NCI-H2227 (cell line): ENCODE data around the gene CHL1.
A peak's percentile ranks its signal among the peaks of the same experiment; 100 is the strongest.

ENCODE experiments used
- DNase-seq: peaks from one replicate; lab custom pipeline; 2025; ENCODE audit not compliant: unreplicated experiment; lab: John Stamatoyannopoulos, UW

Gene CHL1, protein sequence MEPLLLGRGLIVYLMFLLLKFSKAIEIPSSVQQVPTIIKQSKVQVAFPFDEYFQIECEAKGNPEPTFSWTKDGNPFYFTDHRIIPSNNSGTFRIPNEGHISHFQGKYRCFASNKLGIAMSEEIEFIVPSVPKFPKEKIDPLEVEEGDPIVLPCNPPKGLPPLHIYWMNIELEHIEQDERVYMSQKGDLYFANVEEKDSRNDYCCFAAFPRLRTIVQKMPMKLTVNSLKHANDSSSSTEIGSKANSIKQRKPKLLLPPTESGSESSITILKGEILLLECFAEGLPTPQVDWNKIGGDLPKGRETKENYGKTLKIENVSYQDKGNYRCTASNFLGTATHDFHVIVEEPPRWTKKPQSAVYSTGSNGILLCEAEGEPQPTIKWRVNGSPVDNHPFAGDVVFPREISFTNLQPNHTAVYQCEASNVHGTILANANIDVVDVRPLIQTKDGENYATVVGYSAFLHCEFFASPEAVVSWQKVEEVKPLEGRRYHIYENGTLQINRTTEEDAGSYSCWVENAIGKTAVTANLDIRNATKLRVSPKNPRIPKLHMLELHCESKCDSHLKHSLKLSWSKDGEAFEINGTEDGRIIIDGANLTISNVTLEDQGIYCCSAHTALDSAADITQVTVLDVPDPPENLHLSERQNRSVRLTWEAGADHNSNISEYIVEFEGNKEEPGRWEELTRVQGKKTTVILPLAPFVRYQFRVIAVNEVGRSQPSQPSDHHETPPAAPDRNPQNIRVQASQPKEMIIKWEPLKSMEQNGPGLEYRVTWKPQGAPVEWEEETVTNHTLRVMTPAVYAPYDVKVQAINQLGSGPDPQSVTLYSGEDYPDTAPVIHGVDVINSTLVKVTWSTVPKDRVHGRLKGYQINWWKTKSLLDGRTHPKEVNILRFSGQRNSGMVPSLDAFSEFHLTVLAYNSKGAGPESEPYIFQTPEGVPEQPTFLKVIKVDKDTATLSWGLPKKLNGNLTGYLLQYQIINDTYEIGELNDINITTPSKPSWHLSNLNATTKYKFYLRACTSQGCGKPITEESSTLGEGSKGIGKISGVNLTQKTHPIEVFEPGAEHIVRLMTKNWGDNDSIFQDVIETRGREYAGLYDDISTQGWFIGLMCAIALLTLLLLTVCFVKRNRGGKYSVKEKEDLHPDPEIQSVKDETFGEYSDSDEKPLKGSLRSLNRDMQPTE (N-terminal part only)

DNA sequence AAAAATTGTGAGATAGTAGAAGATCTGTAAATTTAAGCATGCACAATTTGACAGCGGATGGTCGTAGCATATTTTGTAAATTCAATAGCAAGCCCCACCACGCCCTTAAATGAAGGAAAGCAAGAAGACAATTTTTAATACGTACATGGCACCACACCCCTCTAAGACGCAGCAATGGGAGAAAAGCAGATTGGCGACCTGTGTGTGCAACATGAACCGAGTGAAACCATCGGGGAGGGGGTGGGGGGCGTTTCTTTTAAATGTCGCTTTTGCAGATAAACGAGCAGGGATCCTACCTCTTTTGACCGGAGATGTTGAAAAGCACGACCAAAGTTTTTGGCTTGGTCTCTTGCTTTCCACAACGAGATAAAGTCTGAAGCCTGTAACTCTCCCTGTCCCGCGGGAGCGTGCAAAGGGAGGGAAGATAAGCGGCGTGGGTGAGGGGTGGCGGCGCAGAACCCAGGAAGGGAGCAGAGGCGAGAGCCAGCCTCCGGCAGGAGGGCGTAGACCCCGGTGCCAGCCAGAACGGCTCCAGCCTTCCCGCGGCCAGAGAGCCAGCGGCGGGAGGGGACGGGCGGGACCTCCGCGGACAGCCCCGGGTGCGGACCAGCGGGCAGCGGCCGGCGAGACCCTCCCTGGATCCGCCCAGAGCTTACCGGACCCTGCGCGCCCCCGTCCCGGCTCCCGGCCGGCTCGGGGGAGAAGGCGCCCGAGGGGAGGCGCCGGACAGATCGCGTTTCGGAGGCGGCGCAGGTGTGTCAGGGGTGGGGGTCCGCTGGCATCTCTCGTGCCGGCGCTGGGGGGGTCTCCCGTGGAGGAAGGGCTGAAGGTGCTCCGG lies at the start of gene CHL1:
TSS of gene CHL1 (plus strand) at position 453 of the 838 bp plus-strand sequence. CDS start 123,014 bp downstream, outside the sequence.
- peak; percentile 63 for DNase-seq

DNA sequence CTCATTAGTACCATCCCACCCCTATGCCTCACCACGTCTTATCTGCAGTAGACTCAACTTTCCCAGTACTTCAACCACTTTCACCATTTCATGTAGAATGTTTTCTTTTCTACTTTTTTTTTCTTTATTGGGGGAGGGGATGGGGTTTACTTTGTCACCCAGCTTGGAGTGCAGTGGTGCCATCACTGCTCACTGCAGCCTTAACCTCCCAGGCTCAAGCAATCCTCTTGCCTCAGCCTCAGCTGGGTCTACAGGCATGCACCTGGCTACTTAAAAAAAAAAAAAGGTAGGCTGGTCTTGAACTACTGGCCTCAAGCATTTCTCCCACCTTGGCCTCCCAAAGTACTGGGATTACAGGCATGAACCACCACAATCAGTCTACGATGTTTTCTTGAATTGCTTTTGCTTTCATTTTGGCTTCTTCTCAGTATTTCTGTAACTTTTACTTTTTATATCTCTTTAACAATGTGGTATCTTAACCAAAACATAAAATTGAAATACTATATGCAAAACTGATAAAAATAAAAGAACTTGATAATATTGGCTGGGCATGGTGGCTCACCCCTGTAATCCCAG lies 44.9 kb upstream of the CHL1 start:
- no peak for DNase-seq

- no peak for DNase-seq
These were observed 36.6 kb upstream of the CHL1 start for GRCh38 chr3:159974-160373.

GRCh38 chr3:166071-166470 lies 30.5 kb upstream of the CHL1 start:
- DNase-seq, result peak; percentile 74

DNA sequence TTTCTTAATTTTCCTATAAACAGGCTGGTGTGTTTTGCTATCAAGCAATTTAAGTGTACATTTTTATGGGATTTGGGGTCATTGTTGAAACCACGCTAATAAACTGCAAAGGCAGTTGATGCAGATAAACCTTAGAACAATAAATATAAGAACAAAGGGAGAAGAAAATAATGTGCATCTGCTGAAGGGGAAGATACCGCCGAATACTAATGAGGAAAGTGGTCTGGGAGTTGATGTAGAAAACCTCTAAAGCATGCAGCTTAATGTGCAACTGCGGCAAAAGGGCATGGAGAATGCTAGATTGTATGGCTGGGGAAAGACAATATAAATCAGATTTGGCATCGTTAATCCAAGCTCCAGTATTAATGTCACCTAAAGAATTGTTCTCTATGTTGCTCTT lies 29.8 kb upstream of the CHL1 start:
- no peak for DNase-seq

DNA sequence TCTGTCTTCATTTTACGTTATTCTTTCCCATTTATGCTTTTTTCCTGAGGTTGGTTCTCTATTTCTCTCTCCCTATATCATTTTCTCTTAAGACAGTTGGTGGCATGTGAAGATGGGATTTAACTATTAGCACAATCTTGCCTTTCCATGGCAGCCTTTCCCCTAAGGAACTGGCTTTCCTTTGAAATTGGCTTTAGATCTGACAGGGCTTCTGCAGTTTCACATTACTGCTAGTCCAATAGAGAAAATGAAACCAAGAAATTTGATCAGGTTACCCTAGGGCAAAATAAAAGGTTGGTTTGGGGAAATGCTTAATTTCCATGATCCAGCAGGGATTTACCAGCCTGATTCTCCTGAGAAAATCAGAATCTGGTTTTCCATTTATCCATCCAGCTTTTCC lies 22.7 kb upstream of the CHL1 start:
- no peak for DNase-seq

- DNase-seq, result no peak
These were observed 11.6 kb upstream of the CHL1 start for GRCh38 chr3:184976-185375.

DNA sequence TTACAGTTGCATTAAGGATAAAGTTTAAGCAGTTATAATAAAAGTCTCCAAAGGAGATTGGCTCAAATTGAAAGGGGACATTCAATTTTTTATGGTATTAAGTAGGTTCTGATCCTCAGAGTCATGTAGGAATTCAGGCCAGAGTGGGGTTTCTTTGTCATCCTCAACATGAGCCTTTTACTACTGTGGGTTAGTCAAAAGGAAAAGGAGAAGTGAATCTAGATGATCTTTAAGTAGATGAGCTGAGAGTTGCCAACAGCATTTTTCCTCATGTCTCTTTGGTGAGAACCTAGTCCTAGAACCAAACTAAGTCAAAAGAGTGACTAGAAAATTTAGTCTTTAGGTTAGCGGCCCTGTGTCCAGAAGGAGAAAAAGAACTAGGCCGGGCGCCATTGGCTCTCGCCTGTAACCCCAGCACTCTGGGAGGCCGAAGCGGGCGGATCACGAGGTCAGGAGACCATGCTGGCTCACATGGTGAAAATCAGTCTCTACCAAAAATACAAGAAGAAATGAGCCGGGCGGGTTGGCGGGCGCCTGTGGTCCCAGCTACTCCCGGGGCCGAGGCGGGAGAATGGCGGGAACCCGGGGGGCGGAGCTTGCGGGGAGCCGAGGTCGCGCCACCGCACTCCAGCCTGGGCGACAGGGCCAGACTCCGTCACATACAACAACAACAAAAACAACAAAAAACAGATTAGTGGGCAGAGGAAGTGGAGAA lies 4.2 kb upstream of the CHL1 start:
- no peak for DNase-seq

DNA sequence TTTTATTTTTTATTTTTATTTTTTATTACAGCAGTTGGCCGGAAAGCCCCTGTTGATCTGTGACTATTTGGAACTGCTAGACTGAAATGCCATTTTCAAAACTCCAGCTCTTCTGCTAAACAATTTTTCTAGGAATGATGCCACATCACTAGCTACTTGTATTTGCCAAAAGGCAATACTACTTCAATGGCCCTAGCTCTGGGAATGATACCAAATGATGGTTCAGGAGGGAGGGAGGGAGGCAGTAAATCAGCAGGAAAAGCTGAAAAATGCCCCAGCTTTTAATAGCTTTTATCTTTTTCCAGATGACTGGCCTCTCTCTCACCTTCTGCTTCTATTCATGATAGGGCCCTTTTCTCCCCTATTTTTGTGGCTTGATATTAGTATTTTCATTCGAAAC lies 2.6 kb upstream of the CHL1 start:
- DNase-seq, result no peak

DNA sequence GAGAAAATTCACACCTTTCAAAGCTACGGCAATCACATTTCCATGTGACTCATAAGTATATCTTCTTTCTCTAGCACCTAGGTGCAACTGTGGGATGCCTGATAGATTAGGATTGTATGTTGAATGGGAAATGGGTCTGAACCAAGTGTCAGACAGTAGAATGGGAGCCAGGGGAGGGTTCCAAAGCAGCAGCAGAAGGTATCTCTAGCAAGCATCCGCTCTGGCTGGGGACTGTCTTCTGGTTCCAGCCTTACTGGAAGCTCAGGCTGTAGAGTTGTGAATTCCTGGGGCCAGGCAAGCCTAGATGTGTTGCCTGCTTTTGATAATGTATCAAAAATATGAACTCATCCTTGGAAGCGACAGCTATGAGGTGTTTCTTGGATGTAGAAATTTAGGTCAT lies 2.1 kb upstream of the CHL1 start:
- DNase-seq, result no peak

- DNase-seq, result no peak
These were observed 897 bp upstream of the CHL1 start for GRCh38 chr3:195666-196065.

DNA sequence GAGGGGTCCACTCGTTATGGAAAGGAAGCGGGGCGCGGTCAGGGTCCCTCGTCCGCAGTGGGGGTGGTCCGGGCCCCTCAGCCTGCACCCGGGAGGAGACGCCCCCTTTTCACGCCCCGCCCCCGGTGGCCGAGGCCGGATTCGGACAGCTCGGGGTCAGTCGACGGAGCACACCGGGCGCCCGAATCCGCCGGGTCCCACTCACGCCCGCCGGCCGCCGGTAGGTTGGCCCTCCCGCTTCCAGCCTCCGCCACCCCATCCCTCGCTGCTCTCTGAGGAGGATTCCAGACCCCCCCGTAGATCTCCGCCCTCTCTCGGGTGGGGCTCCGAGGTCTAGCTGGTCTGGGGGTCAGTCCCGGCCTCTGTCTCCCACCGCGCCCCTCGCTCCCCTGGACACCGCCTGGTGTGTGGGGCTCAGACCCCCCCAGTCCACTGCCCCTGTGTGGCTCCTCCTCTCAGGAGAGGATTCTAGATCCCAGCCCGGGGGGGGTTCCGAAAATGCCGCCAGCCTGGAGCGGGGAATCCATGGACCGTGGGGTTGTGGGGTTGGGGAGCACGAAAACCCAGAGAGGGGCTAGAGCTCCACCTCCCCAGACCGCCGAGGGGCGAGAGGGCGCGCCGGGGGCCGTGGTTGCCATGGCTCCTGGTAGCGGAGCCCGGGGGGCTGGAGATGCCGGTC lies 725 bp downstream of the CHL1 start:
- DNase-seq, result peak; percentile 63

DNA sequence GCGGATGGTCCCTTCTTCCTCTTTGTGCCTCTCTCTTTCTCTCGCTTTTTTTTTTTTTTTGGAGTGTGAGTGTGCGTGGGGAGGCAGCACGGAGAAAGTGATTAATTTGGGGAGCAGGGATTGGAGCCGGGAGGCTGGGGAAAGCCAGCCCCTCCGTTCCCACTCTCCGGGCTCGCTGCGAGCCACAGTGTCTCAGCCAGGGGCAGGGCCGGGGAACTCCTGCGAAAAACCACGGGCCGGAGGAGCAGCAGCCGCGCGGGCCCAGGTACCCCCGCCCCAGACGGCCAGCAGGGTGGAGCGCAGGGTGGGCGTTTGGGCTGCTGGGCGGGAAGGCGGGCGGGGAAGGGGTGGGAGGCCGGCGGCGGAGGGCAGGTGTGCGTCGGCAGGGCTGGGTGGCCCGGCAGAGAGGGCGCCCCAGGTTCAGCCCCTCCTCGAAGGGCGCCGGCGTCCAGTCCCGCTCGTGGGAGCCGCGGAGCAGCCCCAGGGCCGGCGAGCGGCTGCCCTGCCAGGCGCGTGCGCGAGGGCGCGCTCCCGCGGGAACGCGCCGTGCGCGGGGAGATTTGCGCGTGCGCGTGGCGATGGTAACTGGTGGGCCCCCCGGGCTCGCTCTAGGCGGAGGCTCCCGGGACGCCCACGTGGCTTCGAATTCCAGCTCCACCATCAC lies 1.4 kb downstream of the CHL1 start:
- DNase-seq, result peak; percentile 67

GRCh38 chr3:199835-200234 lies 3.3 kb downstream of the CHL1 start:
- no peak for DNase-seq

DNA sequence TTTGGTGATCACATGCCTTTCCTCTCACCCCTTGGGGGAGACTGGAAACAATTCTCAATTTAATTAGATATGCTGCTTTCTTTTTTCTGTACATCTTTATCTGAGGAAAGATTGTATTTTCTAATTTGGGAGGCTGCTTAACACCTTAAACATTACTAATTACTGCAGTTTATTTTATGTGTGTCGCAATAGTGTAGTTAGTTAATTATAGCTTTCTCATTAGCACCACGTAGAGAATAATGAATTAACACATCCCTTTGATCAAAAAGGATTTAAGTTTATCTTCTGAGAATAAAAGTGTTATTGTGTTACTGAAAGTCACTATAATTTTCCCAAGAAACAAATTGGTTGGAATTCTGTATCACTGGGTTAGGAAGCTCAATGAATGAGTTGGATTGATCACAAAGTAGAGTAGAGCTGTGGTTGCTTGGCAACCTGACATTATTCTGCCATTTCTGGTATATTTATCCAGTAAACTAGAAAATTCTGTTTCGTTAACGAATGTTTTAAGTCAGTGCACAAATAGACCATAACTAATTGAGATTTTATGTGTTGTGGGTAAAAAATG lies 4.3 kb downstream of the CHL1 start:
- no peak for DNase-seq

DNA sequence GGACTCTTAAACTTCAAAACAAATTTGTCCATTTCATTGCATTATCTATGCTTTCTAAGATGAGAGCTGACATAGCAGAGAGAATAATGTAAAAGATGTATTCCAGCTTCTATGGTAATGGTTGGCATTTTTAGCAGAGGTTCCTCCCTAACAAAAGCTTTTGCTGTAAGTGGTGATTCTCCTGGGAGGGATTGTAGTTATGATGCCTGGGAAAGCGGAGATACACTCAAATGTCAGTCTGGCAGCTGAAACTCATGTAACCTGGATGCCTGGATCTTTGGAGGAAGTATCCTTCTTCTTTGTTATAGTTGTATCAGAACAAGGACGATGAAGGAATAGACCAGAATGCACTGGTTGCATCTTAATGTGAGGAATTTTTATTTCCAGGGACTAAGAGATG lies 7.5 kb downstream of the CHL1 start:
- no peak for DNase-seq

DNA sequence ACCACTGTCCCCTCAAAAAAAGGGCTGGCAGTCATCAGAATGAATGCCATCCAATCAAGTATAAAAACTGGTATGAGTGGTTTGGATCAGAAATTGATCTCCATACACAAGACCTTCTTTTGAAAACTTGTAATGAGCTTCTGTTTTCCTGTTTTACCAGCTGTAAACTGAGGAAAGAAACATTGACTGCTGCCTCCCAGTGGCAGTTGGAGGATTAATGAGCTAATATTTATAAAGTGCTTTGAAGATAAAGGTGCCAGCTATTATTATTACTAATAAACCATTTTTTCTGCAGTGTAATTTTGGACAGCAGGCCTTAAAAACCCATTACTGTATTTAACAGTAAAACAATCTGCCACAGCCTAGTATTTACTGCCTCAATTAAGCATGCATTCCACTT lies 11.4 kb downstream of the CHL1 start:
- no peak for DNase-seq

DNA sequence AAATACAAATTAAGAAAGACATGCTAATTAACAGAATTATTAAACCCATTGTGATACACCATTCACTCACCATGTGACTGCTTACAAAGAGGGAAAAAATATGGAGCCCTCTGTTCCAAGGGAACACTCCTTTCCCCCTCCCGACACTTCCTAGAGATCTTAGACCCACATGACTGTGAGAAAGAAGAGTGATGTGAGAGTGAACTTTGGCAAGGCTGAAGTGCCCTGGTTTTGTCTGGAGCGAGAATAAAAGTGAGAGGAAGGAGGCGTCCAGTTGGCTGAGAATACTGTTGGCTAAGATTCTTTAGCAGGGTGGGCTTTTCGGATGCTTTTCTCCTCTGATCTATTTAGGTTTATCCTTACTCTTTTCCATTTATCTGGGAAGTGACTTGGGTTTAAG lies 14.1 kb downstream of the CHL1 start:
- no peak for DNase-seq
